OCI-LY1 (cell line): ENCODE results near the gene POLD4.
A peak's percentile ranks its signal among the peaks of the same experiment; 100 is the strongest.

Experiments
- H2AFZ ChIP-seq: fragments of 200-600 bp; sonication (generic), shearing (Covaris generic); 2 replicates; pipeline ENCODE4 v1.6.0; 2014; ENCODE audit warnings: antibody characterized with exemption, mild to moderate bottlenecking, low read length
- H3F3A ChIP-seq: fragments of 200-600 bp; sonication (generic), shearing (Covaris generic); 2 replicates; pipeline ENCODE4 v1.6.0; 2014; ENCODE audit warnings: mild to moderate bottlenecking, antibody characterized with exemption, low read length, moderate library complexity; ENCODE audit not compliant: insufficient read depth
- H3K27ac ChIP-seq: fragments of 200-600 bp; sonication (generic); 2 replicates; pipeline ENCODE4 v1.5.1; 2014; ENCODE audit warnings: low read length, mixed run types, mild to moderate bottlenecking, low read depth; ENCODE audit not compliant: poor library complexity, severe bottlenecking
- H3K27me3 ChIP-seq: fragments of 200-600 bp; sonication (generic); 2 replicates; pipeline ENCODE4 v1.6.0; 2014; ENCODE audit warnings: antibody characterized with exemption, mild to moderate bottlenecking, low read length, moderate library complexity; ENCODE audit not compliant: insufficient read depth
- H3K36me3 ChIP-seq: fragments of 200-600 bp; sonication (generic); 2 replicates; pipeline ENCODE4 v1.6.1; 2014; ENCODE audit warnings: mild to moderate bottlenecking, antibody characterized with exemption, low read length, moderate library complexity, mixed read lengths; ENCODE audit not compliant: insufficient read depth
- H3K4me1 ChIP-seq: fragments of 200-600 bp; sonication (generic); 2 replicates; pipeline ENCODE4 v1.5.1; 2014; ENCODE audit warnings: mild to moderate bottlenecking, low read length, moderate library complexity; ENCODE audit not compliant: insufficient read depth, severe bottlenecking
- H3K4me2 ChIP-seq: fragments of 200-600 bp; sonication (generic), shearing (Covaris generic); 2 replicates; pipeline ENCODE4 v1.6.1; 2014; ENCODE audit warnings: low read length
- H3K4me3 ChIP-seq: fragments of 200-600 bp; sonication (generic); 2 replicates; pipeline ENCODE4 v1.5.1; 2014; ENCODE audit warnings: low read length, low read depth, mild to moderate bottlenecking, mixed read lengths; ENCODE audit not compliant: poor library complexity, severe bottlenecking
- H3K79me2 ChIP-seq: fragments of 200-600 bp; shearing (Covaris generic); 2 replicates; pipeline ENCODE4 v1.6.1; 2016; ENCODE audit warnings: mixed run types, low read length, mixed read lengths; ENCODE audit not compliant: insufficient read depth
- H3K9ac ChIP-seq: fragments of 200-600 bp; sonication (generic), shearing (Covaris generic); 2 replicates; pipeline ENCODE4 v1.6.1; 2014; ENCODE audit warnings: mild to moderate bottlenecking, low read length, mixed read lengths
- H3K9me2 ChIP-seq: fragments of 200-600 bp; sonication (generic), shearing (Covaris generic); 2 replicates; pipeline ENCODE4 v1.6.1; 2014; ENCODE audit warnings: low read depth, mild to moderate bottlenecking, low read length, mixed read lengths
- H3K9me3 ChIP-seq: fragments of 200-600 bp; shearing (Covaris generic); 2 replicates; pipeline ENCODE4 v1.6.1; 2014; ENCODE audit warnings: low read length, mixed read lengths
- H4K20me1 ChIP-seq: fragments of 200-600 bp; sonication (generic), shearing (Covaris generic); 2 replicates; pipeline ENCODE4 v1.6.0; 2016; ENCODE audit warnings: mild to moderate bottlenecking, low read length; ENCODE audit not compliant: insufficient read depth
- EZH2 ChIP-seq: fragments of 200-600 bp; sonication (generic), shearing (Covaris generic); IDR thresholded peaks from 2 replicates; pipeline ENCODE4 v1.8.0; 2017; ENCODE audit warnings: borderline replicate concordance, mixed run types, mild to moderate bottlenecking, antibody characterized with exemption, low read length, moderate library complexity, mixed read lengths
- TF ChIP-seq, protein P1 (sequence below): fragments of 200-600 bp; sonication (generic), shearing (Covaris generic); IDR thresholded peaks from 2 replicates; pipeline ENCODE4 v1.5.1; 2017; ENCODE audit warnings: mild to moderate bottlenecking, antibody characterized with exemption, low read length, moderate library complexity, mixed read lengths

The POLD4 gene

DNA sequence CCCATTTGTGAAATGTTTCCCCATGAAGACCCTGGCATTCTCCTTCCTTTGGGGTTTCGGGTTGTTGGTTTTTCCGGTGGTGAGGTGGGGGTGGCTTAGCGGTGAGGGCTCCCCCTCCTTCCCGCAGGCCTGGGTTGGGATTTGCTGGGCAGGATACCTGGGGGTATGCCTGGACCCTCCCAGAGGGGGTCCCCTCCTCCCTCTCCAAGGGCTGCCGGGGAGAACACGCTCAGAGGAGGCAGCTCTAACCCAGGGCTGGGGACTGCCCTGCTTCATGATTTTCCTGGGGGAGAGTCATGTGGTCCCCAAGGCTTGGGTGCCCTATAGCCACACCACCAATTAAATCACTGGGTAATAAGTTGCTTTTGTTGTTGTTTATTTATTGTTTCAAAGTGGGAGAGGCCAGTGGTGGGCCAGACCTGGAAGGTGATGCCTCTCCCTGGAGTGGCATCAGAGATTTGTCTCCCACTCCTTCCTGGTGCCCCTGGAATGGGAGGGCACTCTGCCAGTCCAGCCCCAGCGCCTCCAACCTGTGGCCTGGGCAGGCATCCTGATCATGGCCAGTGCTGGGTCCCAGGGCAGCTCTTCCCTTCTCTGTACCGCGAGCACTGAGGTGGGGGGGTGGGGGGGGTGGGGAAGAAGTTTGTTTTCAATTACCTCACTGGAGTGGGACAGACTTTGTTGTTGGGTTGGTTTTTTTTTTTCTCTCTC is 21.4 kb upstream of the POLD4 start:
- Histone ChIP-seq H2AFZ (no peak overlapping the region), H3K79me2 (no peaks in the 10 kb centered on the region), H3K27me3 (peaks cover 16% of the 10 kb centered on the region; the same call in 1 of the 2 replicates), H3K4me2 (no peak overlapping the region), H3K36me3 (no peaks in the 10 kb centered on the region), H3K4me1 (peaks cover 15% of the 10 kb centered on the region), H3K9me2 (no peaks in the 10 kb centered on the region), H3K9me3 (no peaks in the 10 kb centered on the region), H3K27ac (no peak overlapping the region), H4K20me1 (no peaks in the 10 kb centered on the region), H3K4me3 (no peak overlapping the region), H3F3A (no peaks in the 10 kb centered on the region), H3K9ac (no peak overlapping the region)
- TF ChIP-seq, protein P1, sequence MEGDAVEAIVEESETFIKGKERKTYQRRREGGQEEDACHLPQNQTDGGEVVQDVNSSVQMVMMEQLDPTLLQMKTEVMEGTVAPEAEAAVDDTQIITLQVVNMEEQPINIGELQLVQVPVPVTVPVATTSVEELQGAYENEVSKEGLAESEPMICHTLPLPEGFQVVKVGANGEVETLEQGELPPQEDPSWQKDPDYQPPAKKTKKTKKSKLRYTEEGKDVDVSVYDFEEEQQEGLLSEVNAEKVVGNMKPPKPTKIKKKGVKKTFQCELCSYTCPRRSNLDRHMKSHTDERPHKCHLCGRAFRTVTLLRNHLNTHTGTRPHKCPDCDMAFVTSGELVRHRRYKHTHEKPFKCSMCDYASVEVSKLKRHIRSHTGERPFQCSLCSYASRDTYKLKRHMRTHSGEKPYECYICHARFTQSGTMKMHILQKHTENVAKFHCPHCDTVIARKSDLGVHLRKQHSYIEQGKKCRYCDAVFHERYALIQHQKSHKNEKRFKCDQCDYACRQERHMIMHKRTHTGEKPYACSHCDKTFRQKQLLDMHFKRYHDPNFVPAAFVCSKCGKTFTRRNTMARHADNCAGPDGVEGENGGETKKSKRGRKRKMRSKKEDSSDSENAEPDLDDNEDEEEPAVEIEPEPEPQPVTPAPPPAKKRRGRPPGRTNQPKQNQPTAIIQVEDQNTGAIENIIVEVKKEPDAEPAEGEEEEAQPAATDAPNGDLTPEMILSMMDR: no peak
- no peak for TF ChIP-seq EZH2

DNA sequence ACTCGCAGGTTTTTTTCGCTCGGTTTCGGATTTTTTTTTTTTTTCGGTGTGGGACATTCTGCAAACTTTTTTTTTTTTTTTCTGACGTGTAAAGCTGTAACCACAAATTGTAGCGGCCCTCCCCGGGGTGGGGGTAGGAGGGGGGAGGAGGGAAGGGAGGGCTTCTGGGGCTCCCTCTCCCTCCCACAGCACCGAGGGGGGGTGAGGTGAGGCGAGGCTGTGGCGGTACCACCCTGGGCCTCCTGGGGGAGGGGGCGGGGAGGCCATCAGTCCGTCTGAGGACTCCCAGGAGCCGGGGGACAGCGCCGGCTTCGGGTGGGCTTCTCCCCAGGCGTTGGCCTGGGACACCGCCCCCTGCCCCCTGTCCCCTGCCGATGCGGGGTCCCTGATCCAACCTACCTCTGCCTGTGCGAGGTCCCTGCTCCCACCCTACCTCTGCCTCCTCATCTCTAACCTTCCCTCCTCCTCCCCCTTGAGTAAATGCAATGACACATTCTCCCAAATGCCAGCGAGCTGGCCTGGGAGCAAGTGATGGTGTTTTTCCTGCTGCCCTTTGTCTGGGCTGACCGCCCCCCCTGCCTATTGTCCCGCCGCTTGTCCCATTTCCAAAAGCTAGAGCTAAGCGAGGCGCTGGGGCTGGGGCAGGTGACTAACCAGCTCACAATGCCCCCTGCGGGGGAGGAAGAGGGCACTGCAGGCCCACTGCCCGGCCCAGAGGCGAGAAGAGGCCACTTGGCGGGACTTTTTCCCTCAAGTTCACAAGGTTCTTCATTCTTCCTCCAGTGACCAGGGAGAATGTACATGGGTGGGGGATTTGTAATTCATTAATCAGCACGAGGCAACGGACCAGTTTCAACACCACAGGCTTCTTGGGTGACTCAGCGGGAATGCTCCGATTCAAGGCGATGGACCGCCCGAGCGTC is 20.6 kb upstream of the POLD4 start:
- peaks cover 16% of the 10 kb centered on the region; the same call in 1 of the 2 replicates for H3K27me3 ChIP-seq

DNA sequence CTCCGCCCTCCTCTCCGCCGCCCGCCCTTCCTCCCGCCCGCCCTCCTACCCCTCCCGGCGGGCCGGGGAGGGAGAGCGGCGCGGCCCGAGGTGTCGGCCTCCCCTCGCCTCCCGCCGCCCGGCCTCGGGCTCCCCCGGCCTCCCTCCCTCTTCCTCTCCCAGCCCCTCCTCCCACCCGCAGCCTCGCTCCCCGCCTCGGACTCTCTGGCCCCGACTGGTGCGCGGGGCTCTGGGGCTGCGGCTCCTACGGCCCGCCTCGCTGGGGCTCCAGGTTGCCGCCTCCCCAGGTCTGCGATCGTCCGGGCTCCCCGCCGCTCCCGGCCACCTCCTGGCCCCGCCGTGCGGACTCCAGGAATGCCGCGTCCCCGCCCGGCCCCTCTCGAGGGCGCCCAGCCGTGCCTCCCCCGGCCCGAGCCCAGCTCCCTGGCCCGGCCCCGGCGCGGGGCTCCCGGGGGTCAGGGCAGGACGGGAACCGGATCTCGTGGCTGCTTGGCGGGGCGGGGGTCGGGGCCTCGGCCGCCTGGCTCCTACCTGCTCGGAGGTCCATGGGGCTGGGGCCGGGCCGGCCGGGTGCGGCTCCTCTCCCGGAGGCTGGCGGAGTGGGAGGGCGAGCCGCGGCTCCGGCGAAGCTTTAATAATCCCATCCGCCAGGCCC is 19.8 kb upstream of the POLD4 start, which contains the start of gene CLCF1:
CLCF1 (minus strand) TSS at position 606 of the 655 bp plus-strand sequence; CDS start at position 547, 59 bp downstream.
- H3K79me2 ChIP-seq: no peaks in the 10 kb centered on the region
- TF ChIP-seq, protein P1: no peak
- TF ChIP-seq EZH2: no peak
- no peaks in the 10 kb centered on the region for H4K20me1 ChIP-seq
- peak within 1 kb of the TSS; percentile 50 for H3K4me3 ChIP-seq
- H3K27me3 ChIP-seq: peaks cover 16% of the 10 kb centered on the region; the same call in 1 of the 2 replicates
- H3F3A ChIP-seq: no peaks in the 10 kb centered on the region
- H3K9me2 ChIP-seq: no peaks in the 10 kb centered on the region
- no peak within 1 kb of the TSS for H2AFZ ChIP-seq
- peaks cover 15% of the 10 kb centered on the region for H3K4me1 ChIP-seq
- H3K36me3 ChIP-seq: no peaks in the 10 kb centered on the region
- H3K27ac ChIP-seq: no peak within 1 kb of the TSS
- peak within 1 kb of the TSS; percentile 61 for H3K4me2 ChIP-seq
- H3K9ac ChIP-seq: peak within 1 kb of the TSS; percentile 4; the same call in 1 of the 2 replicates
- no peaks in the 10 kb centered on the region for H3K9me3 ChIP-seq

More for the DNA sequence above, 20.6 kb upstream of the POLD4 start:
- Histone ChIP-seq H3K4me1 (peaks cover 15% of the 10 kb centered on the region), H2AFZ (no peak overlapping the region), H3F3A (no peaks in the 10 kb centered on the region), H3K9ac (peak overlapping the region; percentile 4; the same call in 1 of the 2 replicates), H3K4me2 (peak overlapping the region; percentile 61), H3K9me3 (no peaks in the 10 kb centered on the region), H3K79me2 (no peaks in the 10 kb centered on the region), H3K9me2 (no peaks in the 10 kb centered on the region), H3K27ac (no peak overlapping the region), H3K36me3 (no peaks in the 10 kb centered on the region), H4K20me1 (no peaks in the 10 kb centered on the region), H3K4me3 (peak overlapping the region; percentile 50)
- TF ChIP-seq EZH2: no peak
- TF ChIP-seq, protein P1: peak; percentile 53; the same call in 1 of the 2 replicates
